GM19395 (cell line): ENCODE measurements around the gene IFIT1.
"Not testable (repeated sequence)": the region's sequence is repeated elsewhere in the genome, so short reads cannot be mapped to it uniquely, and the experiment has no call there.

Source experiments
- ATAC-seq: cut with Tn5 transposase; IDR thresholded peaks from one replicate; pipeline ENCODE4 v1.9.1; 2021; ENCODE audit warnings: mild to moderate bottlenecking, moderate library complexity; ENCODE audit not compliant: unreplicated experiment

Gene IFIT1

DNA sequence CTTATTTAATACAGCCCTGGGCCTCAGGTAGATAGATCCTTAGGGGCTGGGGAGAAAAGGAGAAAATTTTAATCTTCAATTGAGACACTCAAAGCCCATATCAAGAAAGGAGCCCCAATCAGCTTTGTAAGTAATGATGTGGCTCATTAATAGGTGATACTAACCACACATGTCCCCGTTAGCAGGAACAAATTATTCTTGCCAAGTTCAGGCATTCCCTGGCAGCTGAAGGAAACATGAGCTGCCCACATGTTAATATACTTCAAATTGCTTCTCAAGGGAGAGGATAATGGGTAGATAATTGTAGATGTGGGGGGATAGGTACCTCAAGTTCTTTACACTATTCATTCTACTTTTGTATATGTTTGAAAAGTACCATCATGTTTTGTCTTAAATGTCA lies 36.5 kb downstream of the IFIT1 start:
- no peak for ATAC-seq

DNA sequence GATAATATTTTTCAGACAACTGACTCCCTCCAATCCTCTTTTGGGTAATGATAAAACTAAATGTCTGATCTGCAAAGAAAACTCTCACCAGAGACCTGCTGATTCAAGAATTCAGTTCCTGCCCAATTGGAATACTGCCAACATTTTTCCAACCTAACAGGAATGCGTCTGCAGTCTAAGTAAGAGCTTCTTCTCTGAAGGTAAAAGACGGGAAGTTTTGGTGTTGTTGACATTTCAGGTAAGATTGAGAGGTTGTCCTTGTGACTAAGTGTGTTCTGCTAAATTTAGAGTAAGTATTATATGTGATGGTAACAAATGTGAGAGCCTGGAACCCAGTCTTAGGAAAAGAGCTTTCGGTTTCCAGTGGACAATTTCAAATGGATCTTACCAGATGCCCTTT lies 39.6 kb downstream of the IFIT1 start:
- ATAC-seq, result no peak

DNA sequence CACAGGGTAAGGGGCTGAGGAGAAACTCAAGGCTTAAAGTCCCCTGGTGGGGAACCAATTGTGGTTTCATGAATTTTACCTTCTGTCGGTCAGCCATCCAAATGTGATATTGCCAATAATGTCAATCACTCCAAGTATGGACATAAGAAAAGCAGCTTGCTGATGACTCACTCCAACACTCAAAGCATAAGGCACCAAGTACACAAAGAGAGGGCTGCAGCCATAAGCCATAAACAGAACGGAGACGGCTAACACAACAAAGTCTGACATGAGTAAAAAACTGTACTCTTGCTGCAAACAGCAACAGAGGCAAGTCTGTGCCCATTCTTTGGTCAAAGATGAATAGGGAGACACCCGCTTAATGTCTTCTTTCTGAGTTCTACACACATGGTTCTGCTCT lies 46.1 kb downstream of the IFIT1 start:
- ATAC-seq, result no peak

DNA sequence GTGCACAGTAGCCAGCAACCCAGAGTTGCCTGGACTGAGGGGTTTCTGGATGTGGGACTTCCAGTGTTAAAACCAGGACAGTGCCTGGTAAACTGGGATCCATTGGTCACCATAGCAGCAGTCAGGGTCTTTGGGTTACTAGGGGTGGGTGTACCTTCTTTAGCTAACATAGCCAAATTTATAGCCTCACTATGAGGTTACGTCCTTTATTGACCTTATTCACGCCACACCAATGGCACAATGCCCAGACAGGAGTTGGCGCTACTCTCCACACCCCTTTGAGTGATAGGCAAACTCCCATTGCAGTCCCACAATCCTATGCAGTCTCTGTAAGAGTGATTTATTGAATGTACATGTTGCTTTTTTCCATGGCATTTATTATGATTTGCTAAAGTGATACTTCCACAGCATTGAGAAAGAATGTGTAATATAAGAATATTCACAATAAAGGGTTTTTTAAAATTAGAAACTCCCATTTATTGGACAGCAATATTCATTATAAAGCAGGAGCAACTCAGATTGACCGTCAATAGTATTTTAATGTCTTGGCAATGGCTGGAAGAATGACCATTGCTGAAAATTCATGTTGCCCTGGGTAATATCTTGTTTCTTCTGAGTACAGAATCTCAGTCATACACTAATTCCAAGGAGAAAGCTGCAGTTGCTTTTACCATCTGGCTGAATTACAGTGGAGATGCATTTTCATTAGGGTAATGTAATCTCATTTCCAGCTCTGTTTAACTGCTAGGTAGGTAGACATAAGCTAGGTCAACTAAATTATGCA lies 48.0 kb downstream of the IFIT1 start:
- no peak for ATAC-seq

DNA sequence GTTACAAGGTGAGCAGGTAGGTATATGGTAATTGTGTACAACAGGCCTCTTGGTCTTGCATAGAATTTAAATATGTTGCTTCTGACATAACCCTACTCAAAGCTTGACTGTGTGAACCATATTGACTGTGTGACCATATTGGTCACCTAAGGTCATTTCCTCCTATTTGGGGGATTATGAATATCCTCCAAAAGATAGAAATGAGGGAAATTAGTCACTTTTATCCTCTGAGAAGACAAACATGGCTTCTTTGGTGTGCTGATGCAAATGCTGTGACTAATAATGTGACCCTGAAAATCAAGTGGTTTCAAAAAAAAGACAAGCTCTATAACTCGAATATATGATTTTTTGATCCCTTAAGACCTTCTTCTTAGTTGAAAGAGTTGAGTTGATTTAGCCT lies 49.9 kb downstream of the IFIT1 start:
- no peak for ATAC-seq

DNA sequence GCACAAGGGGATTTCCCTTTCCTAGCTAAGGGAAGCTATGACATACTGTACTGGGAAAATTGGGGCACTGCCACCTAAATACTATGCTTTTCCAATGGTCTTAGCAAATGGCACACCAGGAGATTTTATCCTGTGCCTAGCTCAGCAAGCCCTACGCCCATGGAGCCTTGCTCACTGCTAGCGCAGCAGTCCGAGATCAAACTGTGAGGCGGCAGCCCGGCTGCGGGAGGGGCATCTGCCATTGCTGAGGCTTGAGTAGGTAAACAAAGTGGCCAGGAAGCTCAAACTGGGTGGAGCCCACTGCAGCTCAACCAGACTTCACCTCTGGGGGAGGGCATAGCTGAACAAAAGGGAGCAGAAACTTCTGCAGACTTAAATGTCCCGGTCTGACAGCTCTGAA lies 52.4 kb downstream of the IFIT1 start:
- ATAC-seq, result not testable (repeated sequence)

DNA sequence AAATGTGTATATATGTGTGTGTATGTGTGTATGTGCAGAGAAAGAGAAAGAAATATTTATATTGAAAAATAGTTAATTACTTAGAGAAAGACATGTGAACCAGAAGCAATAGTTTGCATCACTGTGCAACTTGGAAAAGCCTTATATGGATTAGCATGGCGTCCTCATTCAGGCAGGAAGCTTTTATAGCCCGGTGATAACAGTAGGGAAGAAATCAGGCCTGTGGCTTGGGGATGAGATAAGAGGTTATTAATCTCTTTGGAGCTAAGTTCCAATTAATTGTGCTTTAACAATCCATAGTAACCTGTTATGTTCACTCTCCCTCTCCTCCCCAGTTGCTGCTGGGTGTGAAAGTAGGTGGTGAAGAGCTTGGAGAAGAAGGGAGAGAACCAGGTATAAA lies 58.5 kb downstream of the IFIT1 start:
- no peak for ATAC-seq

DNA sequence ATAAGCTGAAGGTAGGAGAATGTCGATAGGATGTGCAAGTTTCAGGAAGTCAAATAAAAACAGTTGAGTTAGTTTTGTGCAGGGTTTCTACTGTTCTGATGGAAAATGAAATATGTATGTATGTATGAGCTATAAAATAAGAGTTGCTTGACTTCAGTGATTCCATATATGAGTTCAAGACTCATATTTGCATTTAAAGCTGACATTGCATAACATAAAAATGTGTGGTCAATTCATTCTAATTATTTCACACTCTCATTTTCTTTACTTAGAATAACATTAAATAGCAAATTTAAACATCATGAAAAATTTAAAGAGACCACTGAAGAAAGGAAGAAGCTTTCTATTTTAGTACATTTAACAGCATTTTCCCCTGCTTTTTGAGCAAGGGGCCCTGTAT lies 59.8 kb downstream of the IFIT1 start:
- ATAC-seq, result no peak

DNA sequence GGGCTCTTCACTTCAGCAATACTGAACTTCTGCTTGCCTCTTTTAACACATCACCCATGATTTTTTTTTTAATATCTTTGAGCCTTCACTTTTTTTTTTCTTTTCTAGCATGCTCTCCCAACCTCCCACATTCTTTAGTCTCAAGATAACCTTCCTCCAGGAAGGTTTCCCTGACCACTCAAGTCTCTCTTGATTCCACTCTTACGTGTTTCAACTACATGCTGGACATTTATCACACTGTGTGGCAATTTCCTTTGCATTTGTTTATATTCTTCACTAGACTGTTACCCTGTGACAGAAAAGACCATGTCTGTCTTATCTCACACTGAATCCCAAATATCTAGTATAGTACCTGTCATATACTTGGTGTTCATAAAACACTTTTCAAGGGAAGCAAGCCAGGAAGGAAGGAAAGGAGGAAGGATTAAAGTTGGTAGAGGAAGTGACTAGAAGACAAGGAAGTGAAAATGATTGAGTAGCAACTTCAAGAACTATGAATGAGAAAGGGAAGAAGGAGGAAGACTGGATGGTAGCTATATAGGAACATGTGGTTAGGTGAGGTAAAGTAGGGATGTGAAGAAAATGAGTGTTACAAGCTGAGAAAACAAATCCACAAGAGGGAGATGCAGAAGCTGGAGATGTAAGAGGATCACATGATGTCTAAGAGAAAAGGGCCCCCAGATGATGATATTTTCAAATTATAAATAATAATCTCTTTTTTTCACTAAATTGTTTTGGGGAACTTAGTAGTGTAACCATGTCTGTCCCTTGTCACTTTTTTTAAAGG lies 62.3 kb downstream of the IFIT1 start:
- no peak for ATAC-seq
